HepG2 (cell line): ENCODE measurements around the gene USP5. TPM values are rescaled to one million over a fixed set of nuclear protein-coding genes. Genes with fewer than 3 reads are reported as not detected.
A peak's percentile ranks its signal among the peaks of the same experiment; 100 is the strongest.

ENCODE experiments used
- AGO1 ChIP-seq: fragments of 200-400 bp; formaldehyde crosslinking; IDR thresholded peaks from 2 replicates; pipeline ENCODE4 v1.6.1; 2017; ENCODE audit warnings: mild to moderate bottlenecking, low read depth, low read length, moderate library complexity; ENCODE audit not compliant: poor library complexity, severe bottlenecking
- AKNA ChIP-seq: sonication (generic); formaldehyde crosslinking; IDR thresholded peaks from 2 replicates; pipeline ENCODE4 v1.4.0; 2020; ENCODE audit warnings: missing genetic modification reagents, borderline replicate concordance
- ARID2 ChIP-seq: sonication (generic); formaldehyde crosslinking; IDR thresholded peaks from 2 replicates; pipeline ENCODE4 v1.8.1; 2022; ENCODE audit warnings: mild to moderate bottlenecking, missing genetic modification reagents, borderline replicate concordance
- ATAD3A ChIP-seq: sonication (generic); formaldehyde crosslinking; IDR thresholded peaks from 2 replicates; pipeline ENCODE4 v1.4.0; 2020; ENCODE audit warnings: missing genetic modification reagents
- BHLHE40 ChIP-seq: IDR thresholded peaks from 2 replicates; pipeline ENCODE4 v1.6.1; 2011; ENCODE audit warnings: low read length, improper control_type of control experiment
- CBX1 ChIP-seq: IDR thresholded peaks from one replicate; pipeline ENCODE4 v1.6.1; 2016; ENCODE audit warnings: antibody characterized with exemption, low read depth
- CREBL2 ChIP-seq: sonication (generic); formaldehyde crosslinking; IDR thresholded peaks from 2 replicates; pipeline ENCODE4 v1.8.1; 2023; ENCODE audit warnings: missing genetic modification reagents, mild to moderate bottlenecking, borderline replicate concordance
- HNF1B ChIP-seq: sonication (generic); formaldehyde crosslinking; IDR thresholded peaks from 2 replicates; pipeline ENCODE4 v1.5.1; 2020; ENCODE audit warnings: mild to moderate bottlenecking, moderate library complexity, missing genetic modification reagents
- JUN ChIP-seq: sonication (generic); formaldehyde crosslinking; IDR thresholded peaks from 2 replicates; pipeline ENCODE4 v1.4.0; 2020; ENCODE audit warnings: mild to moderate bottlenecking, missing genetic modification reagents
- KLF6 ChIP-seq: IDR thresholded peaks from 2 replicates; pipeline ENCODE4 v1.8.0; 2016; ENCODE audit warnings: missing biosample characterization, missing genetic modification reagents
- KLF9 ChIP-seq: IDR thresholded peaks from 2 replicates; pipeline ENCODE4 v1.6.1; 2016; ENCODE audit warnings: low read depth
- KMT2A ChIP-seq: sonication (generic); formaldehyde crosslinking; IDR thresholded peaks from 2 replicates; pipeline ENCODE4 v1.4.0; 2020; ENCODE audit warnings: missing genetic modification reagents
- MXD1 ChIP-seq: sonication (generic); formaldehyde crosslinking; IDR thresholded peaks from 2 replicates; pipeline ENCODE4 v1.4.0; 2020; ENCODE audit warnings: mild to moderate bottlenecking, missing genetic modification reagents
- NCOA2 ChIP-seq: sonication (generic); formaldehyde crosslinking; IDR thresholded peaks from 2 replicates; pipeline ENCODE4 v1.8.0; 2022; ENCODE audit warnings: inconsistent platforms
- SALL1 ChIP-seq: sonication (generic); formaldehyde crosslinking; IDR thresholded peaks from 2 replicates; pipeline ENCODE4 v1.8.0; 2022; ENCODE audit warnings: mild to moderate bottlenecking, missing genetic modification reagents
- SMAD3 ChIP-seq: sonication (generic); formaldehyde crosslinking; IDR thresholded peaks from 2 replicates; pipeline ENCODE4 v1.4.0; 2020; ENCODE audit warnings: missing genetic modification reagents
- ZBTB7B ChIP-seq: sonication (generic); formaldehyde crosslinking; IDR thresholded peaks from 2 replicates; pipeline ENCODE4 v1.4.0; 2020; ENCODE audit warnings: missing genetic modification reagents
- ZIK1 ChIP-seq: sonication (generic); formaldehyde crosslinking; IDR thresholded peaks from 2 replicates; pipeline ENCODE4 v1.5.0; 2020; ENCODE audit warnings: mild to moderate bottlenecking, low read depth, missing genetic modification reagents, borderline replicate concordance
- ZNF564 ChIP-seq: sonication (generic); formaldehyde crosslinking; IDR thresholded peaks from 2 replicates; pipeline ENCODE4 v1.8.1; 2023; ENCODE audit warnings: mild to moderate bottlenecking, missing genetic modification reagents
- ZNF577 ChIP-seq: sonication (generic); formaldehyde crosslinking; IDR thresholded peaks from 2 replicates; pipeline ENCODE4 v1.4.0; 2020; ENCODE audit warnings: mild to moderate bottlenecking, low read depth, missing genetic modification reagents, borderline replicate concordance
- ZNF619 ChIP-seq: sonication (generic); formaldehyde crosslinking; IDR thresholded peaks from 2 replicates; pipeline ENCODE4 v1.4.0; 2020; ENCODE audit warnings: mild to moderate bottlenecking, missing genetic modification reagents
- polyA plus RNA-seq, 8 experiments: library from polyadenylated mRNA; depleted of rRNA in 3 of 8; stranded (reverse) in 7 of 8; unstranded in 1 of 8; fragments of >200 nt; fragmentation: Illumina TruSeq in 4 of 8; extraction: Trizol in 4 of 8; gene quantifications; 2 replicates each; pipeline versions ENCODE4 v1.2.1 to v1.2.3, GENCODE V29; 2011 to 2016; ENCODE audit warnings: low read depth in 4 of 8, missing spikeins in 1 of 8, mixed read lengths in 1 of 8; ENCODE audit not compliant: insufficient read depth in 1 of 8
- total RNA-seq, 5 experiments: library from RNA; depleted of rRNA; stranded (reverse); fragments of >200 nt; fragmentation: Illumina TruSeq; extraction: Trizol; gene quantifications; 2 replicates each; pipeline ENCODE4 v1.2.3, GENCODE V29; 2016; ENCODE audit warnings: low read depth in 1 of 5

The USP5 gene
- total and polyA plus RNA-seq, 2 of the 13 experiments (the other 11 are each of a cell fraction or from before 2014, with no cell fraction given), result 39.6 to 56.0 TPM

- TF ChIP-seq ZBTB7B (CRISPR knock-in tag) (no peak; the same call in 1 of the 2 replicates), HNF1B (CRISPR knock-in tag) (peak; percentile 91), NCOA2 (no peak; the same call in 1 of the 2 replicates), ZNF577 (CRISPR knock-in tag) (no peak), KLF9 (CRISPR knock-in tag) (peak; percentile 72; the same call in 1 of the 2 replicates), SALL1 (CRISPR knock-in tag) (peak; percentile 93), CBX1 (no peak), SMAD3 (CRISPR knock-in tag) (peak; percentile 42; the same call in 1 of the 2 replicates), CREBL2 (CRISPR knock-in tag) (no peak), BHLHE40 (peak; percentile 99), JUN (CRISPR knock-in tag) (no peak), MXD1 (CRISPR knock-in tag) (no peak; the same call in 1 of the 2 replicates), ZNF564 (CRISPR knock-in tag) (no peak), AKNA (CRISPR knock-in tag) (no peak), KLF6 (0 out of 2 replicates have a peak, but pooled peaks have one; percentile 40), KMT2A (CRISPR knock-in tag) (no peak), ZIK1 (peak; percentile 73; the same call in 1 of the 2 replicates), ARID2 (CRISPR knock-in tag) (no peak), AGO1 (peak; percentile 82), ATAD3A (CRISPR knock-in tag) (no peak), ZNF619 (CRISPR knock-in tag) (peak; percentile 93; the same call in 1 of the 2 replicates)
Measured at GRCh38 chr12:6890789-6891645, 39.1 kb downstream of the USP5 start (continued).
